AG04449 (cell line): ENCODE data around the gene TLR2.
"Not testable (repeated sequence)": the region's sequence is repeated elsewhere in the genome, so short reads cannot be mapped to it uniquely, and the experiment has no call there.

Source experiments
- CTCF ChIA-PET: fragments of 350-600 bp; formaldehyde crosslinking; extraction: SDS; loops from one replicate; lab custom pipeline; 2021; ENCODE audit warnings: antibody characterized with exemption; lab: Yijun Ruan, JAX
- POLR2A ChIA-PET: fragments of 400-600, 350-600 bp; formaldehyde crosslinking; extraction: SDS; loops from one replicate; lab custom pipeline; 2020; ENCODE audit warnings: antibody characterized with exemption, inconsistent platforms; lab: Yijun Ruan, JAX
- DNase-seq: peaks from one replicate; pipeline ENCODE4 v3.0.0-alpha.2; 2010; ENCODE audit warnings: low read depth, low spot score
- H3K4me3 ChIP-seq: 2 replicates; pipeline ENCODE4 v1.5.1; 2011; ENCODE audit warnings: low read depth, mild to moderate bottlenecking, control low read depth, low read length
- TF ChIP-seq, protein P1 (sequence below): IDR thresholded peaks from one replicate; pipeline ENCODE4 v1.5.1; 2011; ENCODE audit warnings: mild to moderate bottlenecking, moderate library complexity, low read length, control low read depth, inconsistent platforms; ENCODE audit not compliant: insufficient read depth; ENCODE audit errors: missing control alignments

TLR2 gene

GRCh38 chr4:153655002-153655541, 29.0 kb upstream of the TLR2 start:
- ChIA-PET CTCF (interaction anchor here (0.7 to 1.4 kb wide), 3 partner anchors 9 to 19 kb away, joined by 3 to 4 read pairs (median 3); no protein-coding TSS in a partner anchor), POLR2A (no interaction called here)
- TF ChIP-seq, protein P1, sequence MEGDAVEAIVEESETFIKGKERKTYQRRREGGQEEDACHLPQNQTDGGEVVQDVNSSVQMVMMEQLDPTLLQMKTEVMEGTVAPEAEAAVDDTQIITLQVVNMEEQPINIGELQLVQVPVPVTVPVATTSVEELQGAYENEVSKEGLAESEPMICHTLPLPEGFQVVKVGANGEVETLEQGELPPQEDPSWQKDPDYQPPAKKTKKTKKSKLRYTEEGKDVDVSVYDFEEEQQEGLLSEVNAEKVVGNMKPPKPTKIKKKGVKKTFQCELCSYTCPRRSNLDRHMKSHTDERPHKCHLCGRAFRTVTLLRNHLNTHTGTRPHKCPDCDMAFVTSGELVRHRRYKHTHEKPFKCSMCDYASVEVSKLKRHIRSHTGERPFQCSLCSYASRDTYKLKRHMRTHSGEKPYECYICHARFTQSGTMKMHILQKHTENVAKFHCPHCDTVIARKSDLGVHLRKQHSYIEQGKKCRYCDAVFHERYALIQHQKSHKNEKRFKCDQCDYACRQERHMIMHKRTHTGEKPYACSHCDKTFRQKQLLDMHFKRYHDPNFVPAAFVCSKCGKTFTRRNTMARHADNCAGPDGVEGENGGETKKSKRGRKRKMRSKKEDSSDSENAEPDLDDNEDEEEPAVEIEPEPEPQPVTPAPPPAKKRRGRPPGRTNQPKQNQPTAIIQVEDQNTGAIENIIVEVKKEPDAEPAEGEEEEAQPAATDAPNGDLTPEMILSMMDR: no peak
- H3K4me3 ChIP-seq: no peak overlapping the region
- no peak for DNase-seq

DNA sequence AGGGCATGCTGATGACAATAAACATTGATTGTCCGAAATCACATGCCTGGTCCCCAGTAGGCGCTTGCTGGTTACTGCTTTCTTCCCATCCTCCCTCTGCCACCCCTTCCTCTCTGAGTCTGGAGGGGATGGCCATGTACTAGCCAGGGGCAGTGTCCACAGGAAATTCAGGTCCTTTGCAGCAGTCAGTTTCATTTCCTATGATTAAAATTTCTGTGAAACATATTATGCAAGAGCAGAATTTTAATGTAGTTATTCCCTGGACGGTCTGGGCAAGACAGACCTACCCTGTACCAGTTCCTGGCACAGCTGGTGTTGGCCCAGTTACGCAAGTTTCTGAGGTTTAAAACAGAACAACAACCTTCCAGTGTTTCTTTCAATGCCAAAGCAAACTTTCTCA, 28.2 kb upstream of the TLR2 start:
- DNase-seq: no peak
- ChIA-PET CTCF (interaction anchor here (0.9 to 1.9 kb wide), 3 partner anchors 11 to 18 kb away, joined by 3 to 5 read pairs (median 4); no protein-coding TSS in a partner anchor), POLR2A (no interaction called here)

GRCh38 chr4:153661215-153661822, 22.8 kb upstream of the TLR2 start:
- ChIA-PET CTCF (no interaction called here), POLR2A (no interaction called here)
- no peak for DNase-seq
- H3K4me3 ChIP-seq: no peak overlapping the region
- TF ChIP-seq, protein P1: no peak

More for the DNA sequence above, 28.2 kb upstream of the TLR2 start:
- TF ChIP-seq, protein P1: no peak
- H3K4me3 ChIP-seq: no peak overlapping the region

DNA sequence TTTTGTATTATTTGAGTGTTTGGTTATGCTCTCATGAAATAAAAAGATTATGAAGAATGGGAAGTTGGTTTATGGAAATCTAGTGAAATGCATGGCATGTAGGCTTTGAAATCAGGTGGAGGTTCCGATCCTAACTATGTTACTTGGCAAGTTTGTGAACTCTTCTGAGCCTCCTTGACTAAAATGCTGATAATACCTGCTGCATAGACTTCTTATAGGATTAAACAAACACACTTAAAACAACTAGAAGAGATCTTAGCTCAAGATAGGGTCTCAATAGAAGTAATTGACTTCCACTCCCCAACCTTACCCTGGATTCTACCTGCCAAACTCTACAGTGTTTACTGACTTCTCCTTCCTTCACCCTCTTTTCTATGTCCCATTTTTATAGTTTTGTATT, 22.2 kb upstream of the TLR2 start:
- ChIA-PET POLR2A (no interaction called here), CTCF (no interaction called here)
- TF ChIP-seq, protein P1: no peak
- no peak overlapping the region for H3K4me3 ChIP-seq
- no peak for DNase-seq

- ChIA-PET CTCF (no interaction called here), POLR2A (no interaction called here)
- H3K4me3 ChIP-seq: no peak overlapping the region
- TF ChIP-seq, protein P1: no peak
- no peak for DNase-seq
Measured at GRCh38 chr4:153663667-153664066, 20.4 kb upstream of the TLR2 start.

DNA sequence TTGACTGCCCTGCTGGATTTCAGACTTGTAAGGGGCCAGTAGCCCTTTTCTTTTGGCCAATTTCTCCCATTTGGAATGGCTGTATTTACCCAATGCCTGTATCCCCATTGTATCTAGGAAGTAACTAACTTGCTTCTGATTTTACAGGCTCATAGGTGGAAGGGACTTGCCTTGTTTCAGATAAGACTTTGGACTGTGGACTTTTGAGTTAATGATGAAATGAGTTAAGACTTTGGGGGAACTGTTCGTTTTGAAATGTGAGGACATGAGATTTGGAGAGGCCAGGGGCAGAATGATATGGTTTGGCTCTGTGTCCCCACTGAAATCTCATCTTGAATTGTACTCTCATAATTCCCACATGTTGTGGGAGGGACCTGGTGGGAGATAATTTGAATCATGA, 17.6 kb upstream of the TLR2 start:
- CTCF ChIA-PET, H3K4me3 ChIP-seq, POLR2A ChIA-PET, DNase-seq: not testable (repeated sequence)

- no peak for DNase-seq
- H3K4me3 ChIP-seq: no peak overlapping the region
- CTCF ChIA-PET: no interaction called here
- TF ChIP-seq, protein P1: no peak
- POLR2A ChIA-PET: no interaction called here
Measured at GRCh38 chr4:153668647-153669046, 15.4 kb upstream of the TLR2 start.
